Lower leg skin (tissue), 3 donors: Measurements from ENCODE around the gene MUC20.

Experiments
- POLR2A ChIP-seq, 2 donors: fragments of 450-650 bp; IDR thresholded peaks; one replicate each; pipeline ENCODE4 v1.6.1; 2016 to 2017; ENCODE audit warnings: antibody characterized with exemption in 2 of 2, mild to moderate bottlenecking in 1 of 2, moderate library complexity in 1 of 2
- TF ChIP-seq, protein P1 (sequence below), 3 donors: fragments of 450-650 bp; IDR thresholded peaks; one replicate each; pipeline ENCODE4 v1.5.1; 2016; ENCODE audit warnings: antibody characterized with exemption in 3 of 3, mild to moderate bottlenecking in 3 of 3, moderate library complexity in 2 of 3

- TF ChIP-seq, protein P1, sequence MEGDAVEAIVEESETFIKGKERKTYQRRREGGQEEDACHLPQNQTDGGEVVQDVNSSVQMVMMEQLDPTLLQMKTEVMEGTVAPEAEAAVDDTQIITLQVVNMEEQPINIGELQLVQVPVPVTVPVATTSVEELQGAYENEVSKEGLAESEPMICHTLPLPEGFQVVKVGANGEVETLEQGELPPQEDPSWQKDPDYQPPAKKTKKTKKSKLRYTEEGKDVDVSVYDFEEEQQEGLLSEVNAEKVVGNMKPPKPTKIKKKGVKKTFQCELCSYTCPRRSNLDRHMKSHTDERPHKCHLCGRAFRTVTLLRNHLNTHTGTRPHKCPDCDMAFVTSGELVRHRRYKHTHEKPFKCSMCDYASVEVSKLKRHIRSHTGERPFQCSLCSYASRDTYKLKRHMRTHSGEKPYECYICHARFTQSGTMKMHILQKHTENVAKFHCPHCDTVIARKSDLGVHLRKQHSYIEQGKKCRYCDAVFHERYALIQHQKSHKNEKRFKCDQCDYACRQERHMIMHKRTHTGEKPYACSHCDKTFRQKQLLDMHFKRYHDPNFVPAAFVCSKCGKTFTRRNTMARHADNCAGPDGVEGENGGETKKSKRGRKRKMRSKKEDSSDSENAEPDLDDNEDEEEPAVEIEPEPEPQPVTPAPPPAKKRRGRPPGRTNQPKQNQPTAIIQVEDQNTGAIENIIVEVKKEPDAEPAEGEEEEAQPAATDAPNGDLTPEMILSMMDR (IDR thresholded peaks at IDR 0.05), result no peak
- TF ChIP-seq POLR2A (IDR thresholded peaks at IDR 0.05), result no peak
Observed at GRCh38 chr3:195731356-195731905, 10.7 kb downstream of the MUC20 start.
